Uterus (tissue), 4 donors: ENCODE measurements around the gene VPS37C. TPM values are rescaled to one million over a fixed set of nuclear protein-coding genes. Genes with fewer than 3 reads are reported as not detected.

Experiments used
- DNase-seq, 2 donors: peaks; one replicate each; pipeline ENCODE4 v3.0.0-alpha.2; 2019 to 2020
- H3K27ac ChIP-seq, 2 donors: fragments of 200-600 bp; sonication (generic); 1 replicate in 1 of 2; 2 replicates in 1 of 2; pipeline ENCODE4 v1.5.1; 2016 to 2018
- H3K27me3 ChIP-seq, 2 donors: fragments of 200-600 bp; sonication (generic); one replicate each; pipeline ENCODE4 v1.5.1; 2018 to 2019; ENCODE audit warnings: control low read depth in 1 of 2
- H3K36me3 ChIP-seq, 2 donors: fragments of 200-600 bp; sonication (generic); one replicate each; pipeline ENCODE4 v1.5.1; 2019; ENCODE audit warnings: control low read depth in 1 of 2
- H3K4me1 ChIP-seq, 2 donors: fragments of 200-600 bp; sonication (generic); one replicate each; pipeline ENCODE4 v1.5.1; 2018 to 2019; ENCODE audit warnings: control low read depth in 1 of 2
- H3K4me3 ChIP-seq, 2 donors: fragments of 200-600 bp; sonication (generic); 1 replicate in 1 of 2; 2 replicates in 1 of 2; pipeline ENCODE4 v1.5.1; 2018 to 2019; ENCODE audit warnings: mild to moderate bottlenecking in 1 of 2
- H3K9me3 ChIP-seq, 2 donors: fragments of 200-600 bp; sonication (generic); one replicate each; pipeline ENCODE4 v1.5.1; 2019; ENCODE audit warnings: control low read depth in 1 of 2
- POLR2A ChIP-seq, 2 donors: fragments of 450-650 bp; IDR thresholded peaks; one replicate each; pipeline ENCODE4 v1.6.1; 2016; ENCODE audit warnings: antibody characterized with exemption in 2 of 2, mild to moderate bottlenecking in 1 of 2, moderate library complexity in 1 of 2
- intact Hi-C: fragments of 100-400 bp; cut with DNase I; formaldehyde crosslinking; loops from one replicate; pipeline ENCODE4 v1.15.1; 2023; ENCODE audit warnings: low total_unique reads
- total RNA-seq, 4 donors: library from RNA; depleted of rRNA in 3 of 4; stranded (reverse); fragments of >200 nt in 3 of 4; gene quantifications; one replicate each; pipeline versions ENCODE4 v1.1.0 to v1.2.4, GENCODE V29; 2014 to 2023
- TF ChIP-seq, protein P1 (sequence below), 4 experiments: fragments of 200-600 bp in 2 of 4; fragments of 450-650 bp in 2 of 4; sonication (generic) in 2 of 4; IDR thresholded peaks; one replicate each; pipeline ENCODE4 v1.5.1; 2016 to 2019; ENCODE audit warnings: antibody characterized with exemption in 4 of 4, mild to moderate bottlenecking in 2 of 4, moderate library complexity in 1 of 4
- donor health status: DM: yes; HTN: yes; CAD: no.

Gene VPS37C
- total RNA-seq, 4 donors from 2014 or later = 0.26 to 26.3 (median 13.3) TPM

DNA sequence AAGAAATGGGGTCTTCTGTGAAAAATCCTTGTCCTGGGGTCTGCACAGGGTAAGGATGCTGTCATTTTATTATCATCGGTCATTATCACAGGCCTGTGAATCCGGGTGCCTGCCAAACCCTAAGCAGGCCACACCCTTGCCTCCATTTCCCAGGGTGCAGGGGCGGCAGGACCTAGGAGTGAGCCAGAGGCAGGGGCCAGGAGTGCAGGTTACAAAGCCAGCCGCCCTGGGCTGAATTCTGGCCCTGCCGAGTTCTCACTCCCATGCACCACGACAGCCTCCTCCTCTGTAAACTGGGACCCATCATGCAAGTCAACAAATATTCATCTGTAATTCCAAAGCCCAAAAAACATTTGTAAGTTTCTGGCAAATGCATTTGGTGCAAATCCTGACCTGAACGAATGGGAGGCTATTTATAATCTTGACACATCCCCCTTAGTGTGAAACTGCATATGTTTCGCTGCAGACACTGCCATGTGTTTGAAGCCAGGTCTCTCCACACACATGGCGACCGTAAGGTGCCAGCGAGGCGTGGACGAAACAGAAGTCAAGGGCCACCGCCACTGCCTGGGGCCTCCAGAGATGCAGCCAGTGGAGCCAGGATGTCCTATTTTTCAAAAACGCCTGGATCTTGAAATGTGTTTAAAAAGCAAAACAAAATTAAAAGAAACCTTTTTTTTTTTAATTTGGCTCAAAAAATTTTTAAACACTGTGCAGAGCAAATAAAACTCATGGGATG lies 52.2 kb downstream of the VPS37C start:
- H3K4me3 ChIP-seq = no peak overlapping the region
- no peak for DNase-seq
- intact Hi-C loops = no loop called here
- no peaks in the 10 kb centered on the region for H3K4me1 ChIP-seq
- no peak overlapping the region for H3K27ac ChIP-seq
- TF ChIP-seq POLR2A (IDR thresholded peaks at IDR 0.05) = no peak
- H3K36me3 ChIP-seq = no peaks in the 10 kb centered on the region
- H3K9me3 ChIP-seq = no peaks in the 10 kb centered on the region
- no peaks in the 10 kb centered on the region for H3K27me3 ChIP-seq

DNA sequence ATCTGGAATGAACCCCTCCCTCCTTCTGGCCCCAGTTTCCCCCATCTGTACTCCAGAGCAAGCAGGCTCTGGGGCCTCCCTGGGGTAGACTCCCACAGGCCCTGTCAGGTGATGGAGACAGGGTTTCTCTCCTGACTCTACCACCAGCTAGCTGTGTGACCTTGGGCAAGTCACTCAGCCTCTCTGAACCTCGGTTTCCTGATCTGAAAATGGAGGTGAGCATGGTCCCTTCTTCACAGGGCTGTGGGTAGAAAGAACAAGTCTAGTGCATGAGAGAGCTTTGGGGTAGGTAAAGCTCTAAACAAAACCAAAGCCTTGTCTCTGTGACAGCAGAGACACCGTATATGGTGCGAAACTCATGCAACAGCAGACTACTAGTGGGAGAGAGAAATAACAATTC lies 53.3 kb downstream of the VPS37C start:
- TF ChIP-seq POLR2A (IDR thresholded peaks at IDR 0.05) = no peak
- TF ChIP-seq, protein P1, sequence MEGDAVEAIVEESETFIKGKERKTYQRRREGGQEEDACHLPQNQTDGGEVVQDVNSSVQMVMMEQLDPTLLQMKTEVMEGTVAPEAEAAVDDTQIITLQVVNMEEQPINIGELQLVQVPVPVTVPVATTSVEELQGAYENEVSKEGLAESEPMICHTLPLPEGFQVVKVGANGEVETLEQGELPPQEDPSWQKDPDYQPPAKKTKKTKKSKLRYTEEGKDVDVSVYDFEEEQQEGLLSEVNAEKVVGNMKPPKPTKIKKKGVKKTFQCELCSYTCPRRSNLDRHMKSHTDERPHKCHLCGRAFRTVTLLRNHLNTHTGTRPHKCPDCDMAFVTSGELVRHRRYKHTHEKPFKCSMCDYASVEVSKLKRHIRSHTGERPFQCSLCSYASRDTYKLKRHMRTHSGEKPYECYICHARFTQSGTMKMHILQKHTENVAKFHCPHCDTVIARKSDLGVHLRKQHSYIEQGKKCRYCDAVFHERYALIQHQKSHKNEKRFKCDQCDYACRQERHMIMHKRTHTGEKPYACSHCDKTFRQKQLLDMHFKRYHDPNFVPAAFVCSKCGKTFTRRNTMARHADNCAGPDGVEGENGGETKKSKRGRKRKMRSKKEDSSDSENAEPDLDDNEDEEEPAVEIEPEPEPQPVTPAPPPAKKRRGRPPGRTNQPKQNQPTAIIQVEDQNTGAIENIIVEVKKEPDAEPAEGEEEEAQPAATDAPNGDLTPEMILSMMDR (IDR thresholded peaks at IDR 0.05) = no peak
- H3K9me3 ChIP-seq = no peaks in the 10 kb centered on the region
- no peaks in the 10 kb centered on the region for H3K4me1 ChIP-seq
- H3K27me3 ChIP-seq = no peaks in the 10 kb centered on the region
- no peak for DNase-seq
- intact Hi-C loops = no loop called here
- no peak overlapping the region for H3K4me3 ChIP-seq
- H3K36me3 ChIP-seq = no peaks in the 10 kb centered on the region
- H3K27ac ChIP-seq = no peak overlapping the region

DNA sequence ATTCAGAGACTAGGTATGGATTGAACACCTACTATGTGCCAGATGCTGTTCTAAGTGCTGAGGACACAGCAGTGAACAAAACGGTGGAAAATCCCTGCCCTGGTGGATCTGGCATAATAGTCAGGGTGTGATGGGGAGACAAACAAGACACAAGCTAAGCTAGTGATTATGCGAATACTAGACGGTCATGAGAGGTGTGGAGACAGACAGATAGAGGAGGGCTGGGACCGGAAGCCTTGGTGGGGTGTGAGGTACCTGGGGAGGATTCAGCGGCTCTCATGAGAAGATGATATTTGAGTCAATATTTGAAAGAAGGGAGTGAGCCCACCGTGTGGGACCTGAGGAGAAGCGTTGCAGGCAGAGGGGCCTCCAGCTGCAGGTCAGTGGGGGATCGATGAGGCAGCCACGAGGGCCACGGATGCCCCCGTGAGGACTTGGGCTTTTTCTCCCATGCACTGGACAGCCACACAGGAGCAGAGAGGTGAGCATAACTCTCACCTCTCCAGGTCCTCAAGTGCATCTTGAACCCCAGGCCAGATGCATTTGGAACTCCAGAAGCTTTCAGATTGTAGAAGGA lies 54.2 kb downstream of the VPS37C start:
- DNase-seq = no peak
- Histone ChIP-seq H3K27me3 (no peaks in the 10 kb centered on the region), H3K4me1 (no peaks in the 10 kb centered on the region), H3K27ac (no peak overlapping the region), H3K36me3 (no peaks in the 10 kb centered on the region), H3K9me3 (no peaks in the 10 kb centered on the region), H3K4me3 (no peak overlapping the region)
- intact Hi-C loops = no loop called here
- TF ChIP-seq POLR2A (IDR thresholded peaks at IDR 0.05) = no peak
- TF ChIP-seq, protein P1 (IDR thresholded peaks at IDR 0.05) = no peak

DNA sequence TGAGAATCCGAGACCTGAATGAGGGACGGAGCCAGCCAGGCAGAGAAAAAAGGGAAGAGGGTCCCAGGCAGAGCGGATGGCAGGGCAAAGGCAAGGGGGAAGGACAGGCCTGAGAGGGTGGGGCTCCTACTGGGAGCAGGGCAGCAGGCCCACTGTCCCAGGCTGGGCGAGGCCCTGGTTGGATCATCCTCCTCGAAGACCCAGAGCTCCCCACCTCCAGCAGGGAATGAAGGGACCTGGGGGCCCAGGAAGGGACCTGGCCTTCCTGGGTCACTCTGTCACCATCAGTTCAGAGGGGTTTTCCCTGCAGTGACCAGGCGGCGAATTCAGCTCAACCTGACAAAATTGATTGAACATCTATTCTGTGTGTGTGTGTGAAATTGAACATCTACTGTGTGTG lies 54.9 kb downstream of the VPS37C start:
- intact Hi-C loops = no loop called here
- Histone ChIP-seq H3K27ac (no peak overlapping the region), H3K36me3 (no peaks in the 10 kb centered on the region), H3K27me3 (no peaks in the 10 kb centered on the region), H3K4me1 (no peaks in the 10 kb centered on the region), H3K4me3 (no peak overlapping the region), H3K9me3 (no peaks in the 10 kb centered on the region)
- TF ChIP-seq, protein P1 (IDR thresholded peaks at IDR 0.05) = no peak
- TF ChIP-seq POLR2A (IDR thresholded peaks at IDR 0.05) = no peak
- DNase-seq = no peak

- no peak for DNase-seq
- Histone ChIP-seq H3K9me3 (no peaks in the 10 kb centered on the region), H3K4me1 (no peaks in the 10 kb centered on the region), H3K27me3 (no peaks in the 10 kb centered on the region), H3K27ac (no peak overlapping the region), H3K36me3 (no peaks in the 10 kb centered on the region), H3K4me3 (no peak overlapping the region)
- intact Hi-C loops = no loop called here
- TF ChIP-seq POLR2A (IDR thresholded peaks at IDR 0.05) = no peak
- TF ChIP-seq, protein P1 (IDR thresholded peaks at IDR 0.05) = no peak
These were observed 56.3 kb downstream of the VPS37C start for GRCh38 chr11:61104963-61105362.
